Iris pigment epithelial cell (primary cell): Measurements from ENCODE around the gene COQ10A.
"Not testable (repeated sequence)": the region's sequence is repeated elsewhere in the genome, so short reads cannot be mapped to it uniquely, and the experiment has no call there.

Experiments
- DNase-seq: peaks from one replicate; pipeline ENCODE4 v3.0.0-alpha.2; 2011; ENCODE audit warnings: low read depth

The COQ10A gene

GRCh38 chr12:56243731-56244181 is 23.0 kb upstream of the COQ10A start:
- DNase-seq, result peak; percentile 34

- DNase-seq, result no peak
These were observed 22.2 kb upstream of the COQ10A start for GRCh38 chr12:56244494-56244893.

DNA sequence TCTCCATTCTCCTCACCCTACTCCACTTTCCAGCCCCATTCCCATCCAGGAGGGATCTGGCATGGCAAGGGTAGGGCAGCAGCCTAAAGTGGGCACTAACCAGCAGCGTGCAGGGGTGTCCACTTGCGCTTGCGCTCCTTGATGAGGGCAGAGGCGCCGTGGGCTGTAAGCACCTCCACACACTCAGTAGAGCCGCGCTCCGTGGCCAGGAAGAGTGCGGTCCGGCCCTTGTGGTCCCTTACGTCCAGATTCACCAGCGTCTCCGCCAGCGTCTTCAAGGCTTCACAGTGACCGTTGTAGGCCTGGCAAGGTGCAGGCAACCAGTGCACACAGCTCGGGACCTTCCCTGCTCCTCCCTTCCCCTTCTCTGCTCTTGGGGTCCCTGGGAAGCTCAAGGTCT is 18.8 kb upstream of the COQ10A start:
- no peak for DNase-seq

DNA sequence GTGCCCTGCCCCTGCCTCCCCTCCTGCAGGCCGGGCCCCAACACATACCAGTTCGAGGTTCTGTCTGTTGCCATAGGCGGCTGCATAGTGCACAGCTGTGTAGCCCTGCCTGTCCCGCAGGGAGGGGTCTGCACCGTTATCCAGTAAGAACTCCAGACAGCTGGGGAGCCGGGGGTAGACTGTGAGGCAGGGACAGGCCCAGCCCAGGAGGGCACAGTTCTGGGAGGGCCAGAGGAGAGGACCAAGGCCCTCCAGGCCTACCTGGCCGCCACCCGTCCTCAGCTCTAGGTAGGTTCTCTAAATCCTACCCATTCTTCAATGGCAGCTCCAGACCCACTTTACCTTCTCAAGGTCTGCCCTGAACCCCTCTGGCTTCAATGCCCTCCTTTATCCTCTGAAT is 18.0 kb upstream of the COQ10A start:
- no peak for DNase-seq

- no peak for DNase-seq
These were observed 14.1 kb upstream of the COQ10A start for GRCh38 chr12:56252649-56253048.

GRCh38 chr12:56253091-56253490 is 13.7 kb upstream of the COQ10A start:
- DNase-seq, result no peak

DNA sequence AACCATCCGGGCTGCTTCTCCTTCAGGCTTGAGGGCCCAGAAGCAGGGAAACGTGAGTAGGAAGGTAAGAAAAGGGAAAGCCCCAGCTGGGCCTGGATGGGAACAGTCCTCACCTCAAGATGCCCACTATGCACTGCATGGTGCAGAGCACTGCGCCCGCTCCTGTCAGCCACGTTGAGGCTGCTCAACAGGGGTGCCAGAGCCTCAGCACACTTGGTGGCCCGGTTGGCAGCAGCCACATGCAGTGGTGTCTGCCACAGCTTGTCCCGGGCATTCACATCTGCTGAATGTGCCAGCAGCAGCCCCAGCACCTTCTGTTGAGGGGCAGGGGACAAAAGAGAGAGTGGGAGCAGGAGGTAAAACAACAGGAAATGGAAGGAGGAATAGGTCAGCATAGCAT is 11.1 kb upstream of the COQ10A start:
- no peak for DNase-seq

DNA sequence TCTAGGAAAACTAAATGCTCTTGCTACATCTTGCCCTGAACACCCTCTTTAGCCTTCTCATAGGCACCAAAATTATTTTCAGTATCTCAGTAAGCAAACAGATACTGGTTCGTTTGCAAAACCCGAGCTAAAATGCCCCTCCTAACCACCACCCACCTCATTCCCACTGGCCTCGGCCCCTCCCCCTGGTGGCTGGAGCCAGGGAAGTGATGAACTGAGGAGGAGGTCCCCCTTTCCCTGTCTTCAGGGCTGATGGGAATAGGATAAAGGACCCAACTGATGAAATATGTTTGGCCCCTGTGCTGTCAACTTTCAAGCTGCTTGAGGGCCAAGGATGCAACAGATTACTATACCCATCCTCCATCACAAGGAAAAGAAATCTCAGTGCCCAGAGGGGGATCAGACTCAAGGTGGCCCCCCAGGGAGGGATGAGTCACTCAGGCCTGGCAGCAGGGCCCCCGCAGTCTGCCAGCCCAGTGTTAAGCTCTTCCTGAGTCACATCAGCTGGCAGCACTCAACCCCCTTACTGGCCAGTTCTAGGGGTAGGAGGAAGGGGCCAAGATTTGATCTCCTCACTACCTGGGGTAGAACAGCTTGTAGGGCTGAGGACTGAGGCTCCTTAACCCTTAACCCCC is 10.3 kb upstream of the COQ10A start:
- DNase-seq, result peak; percentile 28

DNA sequence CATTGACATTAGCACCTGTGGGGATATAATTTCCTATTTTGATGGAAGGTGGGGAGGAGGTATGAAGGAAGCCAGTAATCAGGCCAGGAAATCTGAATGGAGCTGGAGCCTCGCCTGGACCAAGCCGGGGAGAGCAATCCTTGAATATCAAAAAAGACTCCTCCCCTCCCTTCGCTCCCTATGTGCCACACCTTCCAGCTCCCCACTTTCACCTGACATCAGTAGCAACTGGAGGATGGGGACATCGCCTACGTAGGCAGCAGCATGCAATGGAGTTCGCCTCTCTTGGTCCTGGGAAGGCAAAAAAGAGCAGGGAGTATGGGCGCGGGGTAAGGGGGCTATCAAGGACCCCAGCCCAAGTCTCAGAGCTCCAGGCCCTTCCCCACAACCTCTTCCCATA is 9.7 kb upstream of the COQ10A start:
- no peak for DNase-seq

GRCh38 chr12:56257491-56258067 is 9.2 kb upstream of the COQ10A start:
- DNase-seq, result peak; percentile 32

DNA sequence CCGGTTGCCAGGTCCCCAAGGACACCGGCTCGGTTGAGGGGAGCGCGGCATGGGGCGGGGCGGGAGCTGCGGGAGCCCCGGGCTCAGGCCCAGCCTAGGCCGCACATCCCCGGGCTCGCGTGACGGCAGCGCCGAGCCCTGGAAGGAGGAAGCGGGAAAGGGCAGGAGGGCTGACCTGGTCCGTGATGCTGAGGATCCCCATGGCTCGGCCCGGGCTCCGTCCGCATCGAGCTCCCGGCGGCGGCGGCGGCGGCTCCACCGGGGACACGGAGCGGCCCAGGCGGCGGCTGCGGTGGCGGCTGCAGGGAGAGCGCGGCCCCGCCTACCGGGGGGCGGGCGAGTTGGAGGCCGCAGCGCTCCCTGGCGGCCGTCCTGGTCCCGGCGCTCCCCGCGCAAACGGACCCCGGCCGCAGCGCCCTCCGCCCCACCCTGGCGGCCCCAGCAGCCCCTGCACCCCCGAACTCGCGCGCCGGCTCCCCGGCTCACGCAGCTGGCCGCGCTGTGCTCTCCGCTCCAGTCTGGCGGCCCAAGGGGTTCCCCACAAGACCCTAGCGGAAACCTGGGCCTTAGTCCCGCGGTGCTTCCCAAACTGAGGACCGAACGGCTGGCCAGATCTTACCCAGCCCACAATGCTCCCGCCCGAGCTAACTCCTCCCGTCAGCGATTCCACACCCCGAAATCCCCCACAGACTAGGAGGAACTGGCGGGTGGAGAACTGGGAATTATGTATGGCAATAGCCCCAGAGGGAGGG is 8.5 kb upstream of the COQ10A start, which contains the start of gene ANKRD52:
TSS of gene ANKRD52 (minus strand) at position 317 of the 752 bp plus-strand sequence. CDS start at position 202, 115 bp downstream.
- peak; percentile 67 for DNase-seq

DNA sequence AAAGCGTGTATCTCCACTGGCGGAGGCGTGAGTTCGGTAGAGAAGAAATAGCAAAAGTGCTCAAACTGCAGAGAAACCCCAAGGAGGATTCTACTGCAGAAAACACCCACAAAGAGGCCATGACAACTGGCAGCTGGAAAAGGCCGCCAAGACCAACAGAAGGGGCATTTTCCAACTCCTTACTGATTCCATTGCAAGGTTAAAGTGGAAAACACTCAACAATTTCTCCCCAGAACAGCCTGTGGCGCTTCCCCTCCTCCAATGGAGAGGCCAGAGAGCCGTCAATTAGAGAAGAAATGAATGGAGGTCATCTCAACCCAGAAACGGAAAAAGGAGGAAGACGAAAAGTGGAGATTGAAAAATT is 7.9 kb upstream of the COQ10A start:
- DNase-seq, result no peak

DNA sequence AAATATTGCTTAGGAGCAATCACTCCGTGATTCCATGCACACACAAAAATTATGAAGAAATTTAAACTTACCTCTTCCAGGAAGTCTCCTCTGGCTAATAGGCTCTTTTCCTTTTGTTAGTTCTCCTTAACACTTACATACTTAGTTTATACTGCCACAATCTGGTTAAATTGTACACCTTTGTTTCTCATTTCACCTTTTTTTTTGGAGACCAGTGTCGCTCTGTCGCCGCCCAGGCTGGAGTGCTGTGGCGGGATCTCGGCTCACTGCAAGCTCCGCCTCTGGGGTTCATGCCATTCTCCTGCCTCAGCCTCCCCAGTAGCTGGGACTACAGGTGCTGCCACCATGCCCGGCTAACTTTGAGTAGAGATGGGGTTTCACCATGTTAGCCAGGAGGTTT is 6.4 kb upstream of the COQ10A start:
- no peak for DNase-seq

DNA sequence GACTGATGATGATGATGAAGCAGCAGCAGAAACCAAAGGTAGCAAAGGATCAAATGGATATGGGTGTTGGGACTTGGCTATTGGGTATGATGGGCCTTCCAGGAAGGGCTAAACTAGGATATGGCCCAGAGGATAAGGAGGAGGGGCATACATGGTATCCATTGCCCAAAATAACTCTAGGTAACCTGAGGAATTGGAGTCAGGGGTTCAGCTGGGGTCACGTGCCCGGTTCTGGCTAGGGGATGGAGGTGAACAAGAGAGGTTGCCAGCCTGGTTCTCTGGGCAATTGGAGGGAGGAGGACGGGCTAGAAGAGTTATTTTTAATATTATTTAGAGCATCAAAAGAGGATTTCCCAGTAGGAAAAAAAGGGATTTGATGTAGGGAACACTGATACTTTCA is 5.8 kb upstream of the COQ10A start:
- no peak for DNase-seq

- peak; percentile 81 for DNase-seq
These were observed 5.1 kb upstream of the COQ10A start for GRCh38 chr12:56261503-56262232.

GRCh38 chr12:56262955-56263354 is 3.8 kb upstream of the COQ10A start:
- DNase-seq, result not testable (repeated sequence)

DNA sequence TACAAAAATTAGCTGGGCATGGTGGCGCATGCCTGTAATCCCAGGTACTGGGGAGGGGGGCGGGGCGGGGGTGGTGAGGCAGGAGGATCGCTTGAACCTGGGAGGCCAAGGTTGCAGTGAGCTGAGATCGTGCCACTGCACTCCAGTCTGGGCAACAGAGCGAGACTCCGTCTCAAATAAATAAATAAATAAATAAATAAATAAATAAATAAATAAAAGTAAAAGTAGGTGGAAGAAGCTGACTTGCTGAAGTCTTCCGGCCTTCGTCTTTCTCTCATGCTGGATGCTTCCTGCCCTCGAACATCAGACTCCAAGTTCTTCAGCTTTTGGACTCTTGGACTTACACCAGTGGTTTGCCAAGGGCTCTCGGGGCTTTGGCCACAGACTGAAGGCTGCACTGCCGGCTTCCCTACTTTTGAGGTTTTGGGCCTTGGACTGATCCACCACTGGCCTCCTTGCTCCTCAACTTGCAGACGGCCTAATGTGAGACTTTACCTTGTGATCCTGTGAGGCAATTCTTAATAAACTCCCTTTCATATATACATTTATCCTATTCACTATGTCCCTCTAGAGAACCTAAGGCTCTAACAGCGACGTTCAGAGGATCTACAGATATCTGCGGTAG is 562 bp upstream of the COQ10A start:
- DNase-seq, result not testable (repeated sequence)

DNA sequence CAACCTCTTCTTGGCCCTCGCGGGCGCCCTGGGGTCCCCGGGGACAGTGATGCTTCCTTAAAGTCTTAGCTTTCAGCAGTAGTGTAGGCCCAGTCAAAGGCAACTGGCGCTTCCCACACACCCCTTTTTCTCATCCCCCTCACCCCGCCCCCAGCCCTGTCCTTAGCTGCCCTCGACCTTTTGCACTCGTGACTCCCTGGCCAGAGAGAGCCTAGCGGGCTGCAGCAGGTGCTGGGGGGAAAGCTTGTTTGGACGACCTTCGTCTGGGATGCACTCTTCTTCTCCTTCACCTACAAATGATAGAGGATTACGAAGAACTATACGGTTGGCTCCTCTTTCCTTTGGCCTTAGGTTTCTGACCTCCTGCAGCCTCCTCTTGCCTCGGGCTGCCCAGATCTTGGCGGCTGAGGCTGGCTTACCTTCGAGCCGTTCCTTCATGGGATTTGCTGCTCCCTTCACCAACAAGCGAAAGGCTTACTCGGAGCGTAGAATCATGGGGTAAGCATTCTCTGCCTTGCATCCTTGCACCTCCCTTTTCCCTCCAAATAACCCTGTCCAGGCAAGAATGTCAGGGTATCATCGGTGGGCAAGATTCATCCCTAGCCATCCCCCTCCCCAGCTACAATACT is 815 bp downstream of the COQ10A start:
- DNase-seq, result no peak

DNA sequence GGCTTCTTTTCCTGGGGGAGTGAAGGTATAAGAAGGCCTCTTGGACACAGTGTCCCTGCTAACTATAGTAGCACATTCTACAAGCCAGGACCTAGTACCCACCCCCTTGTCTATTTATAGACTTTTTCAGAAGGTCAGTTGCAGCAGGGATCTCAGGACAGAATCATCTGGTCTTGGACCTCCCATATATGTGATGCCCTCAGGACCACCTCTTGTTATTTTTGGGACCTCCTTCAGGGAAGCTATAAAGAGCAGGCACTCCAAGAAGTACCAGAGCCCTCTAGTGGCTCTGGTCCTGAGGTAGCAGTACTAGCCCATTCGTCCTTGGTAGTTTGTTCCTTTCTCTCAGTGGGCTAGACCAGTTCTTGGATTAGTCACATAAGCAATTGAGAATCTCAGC is 4.3 kb downstream of the COQ10A start:
- DNase-seq, result peak; percentile 52

DNA sequence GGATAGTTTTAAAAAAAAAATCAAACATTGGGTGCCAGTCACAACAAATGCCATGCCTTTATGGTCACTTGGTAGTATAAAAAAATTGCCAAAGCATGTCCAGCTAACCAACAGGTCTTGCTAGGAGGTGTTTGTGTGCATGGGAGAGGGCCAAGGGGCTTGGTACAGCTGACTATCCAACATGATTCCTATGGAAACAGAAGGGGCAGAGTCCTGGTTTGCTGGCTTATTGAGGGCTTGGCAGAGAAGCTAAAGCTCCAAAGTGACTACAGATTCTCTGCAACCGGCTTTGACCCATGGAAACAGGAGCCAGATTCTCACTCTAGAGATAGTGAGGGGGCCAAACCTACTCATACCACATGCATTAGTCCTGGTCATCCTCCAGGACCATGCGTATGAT is 5.7 kb downstream of the COQ10A start:
- DNase-seq, result not testable (repeated sequence)

- no peak for DNase-seq
These were observed 7.6 kb downstream of the COQ10A start for GRCh38 chr12:56274299-56274698.

DNA sequence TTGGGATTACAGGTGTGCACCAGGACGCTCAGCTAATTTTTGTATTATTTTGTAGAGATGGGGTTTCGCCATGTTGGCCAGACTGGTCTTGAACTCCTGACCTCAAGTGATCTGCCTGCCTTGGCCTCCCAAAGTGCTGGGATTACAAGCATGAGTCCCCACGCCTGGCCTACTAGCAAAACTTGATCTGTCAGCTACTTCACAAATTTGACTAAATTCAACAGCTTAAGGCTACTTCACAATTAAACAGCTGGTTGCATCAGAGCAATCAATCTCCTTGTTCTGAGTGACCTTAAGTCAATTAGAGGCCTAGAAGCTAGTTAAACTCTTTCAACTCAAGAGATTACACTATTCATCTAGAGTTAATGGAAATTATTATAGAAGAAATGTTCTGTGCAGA is 12.2 kb downstream of the COQ10A start:
- DNase-seq, result no peak
